Loucy (cell line): Measurements from ENCODE around the gene TASP1.

Experiments
- EZH2phosphoT487 ChIP-seq: fragments of 200-600 bp; IDR thresholded peaks from 2 replicates; pipeline ENCODE4 v1.6.1; 2018; ENCODE audit warnings: antibody characterized with exemption, mild to moderate bottlenecking, moderate library complexity, borderline replicate concordance
- TF ChIP-seq, protein P1 (sequence below): fragments of 200-600 bp; sonication (generic); conservative IDR thresholded peaks from 2 replicates; pipeline ENCODE4 v1.5.1; 2014; ENCODE audit warnings: mild to moderate bottlenecking, antibody characterized with exemption, low read length

- TF ChIP-seq EZH2phosphoT487: no peak
- TF ChIP-seq, protein P1, sequence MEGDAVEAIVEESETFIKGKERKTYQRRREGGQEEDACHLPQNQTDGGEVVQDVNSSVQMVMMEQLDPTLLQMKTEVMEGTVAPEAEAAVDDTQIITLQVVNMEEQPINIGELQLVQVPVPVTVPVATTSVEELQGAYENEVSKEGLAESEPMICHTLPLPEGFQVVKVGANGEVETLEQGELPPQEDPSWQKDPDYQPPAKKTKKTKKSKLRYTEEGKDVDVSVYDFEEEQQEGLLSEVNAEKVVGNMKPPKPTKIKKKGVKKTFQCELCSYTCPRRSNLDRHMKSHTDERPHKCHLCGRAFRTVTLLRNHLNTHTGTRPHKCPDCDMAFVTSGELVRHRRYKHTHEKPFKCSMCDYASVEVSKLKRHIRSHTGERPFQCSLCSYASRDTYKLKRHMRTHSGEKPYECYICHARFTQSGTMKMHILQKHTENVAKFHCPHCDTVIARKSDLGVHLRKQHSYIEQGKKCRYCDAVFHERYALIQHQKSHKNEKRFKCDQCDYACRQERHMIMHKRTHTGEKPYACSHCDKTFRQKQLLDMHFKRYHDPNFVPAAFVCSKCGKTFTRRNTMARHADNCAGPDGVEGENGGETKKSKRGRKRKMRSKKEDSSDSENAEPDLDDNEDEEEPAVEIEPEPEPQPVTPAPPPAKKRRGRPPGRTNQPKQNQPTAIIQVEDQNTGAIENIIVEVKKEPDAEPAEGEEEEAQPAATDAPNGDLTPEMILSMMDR: no peak
These were observed 236.5 kb downstream of the TASP1 start for GRCh38 chr20:13402171-13402760.
